Glutamatergic neuron (in vitro differentiated cells): Measurements from ENCODE around the gene USP47. TPM values are rescaled to one million over a fixed set of nuclear protein-coding genes. Genes with fewer than 3 reads are reported as not detected.
A peak's percentile ranks its signal among the peaks of the same experiment; 100 is the strongest.

Source experiments
- DNase-seq: peaks from one replicate; pipeline ENCODE4 v3.0.0; 2022
- H3K27ac Mint-ChIP-seq: one replicate; pipeline ENCODE4 v1.8.0; 2020; ENCODE audit warnings: mild to moderate bottlenecking, mixed read lengths, inconsistent platforms; ENCODE audit not compliant: unreplicated experiment
- H3K27me3 Mint-ChIP-seq: one replicate; pipeline ENCODE4 v1.8.0; 2020; ENCODE audit warnings: mild to moderate bottlenecking, moderate library complexity, mixed read lengths, inconsistent platforms; ENCODE audit not compliant: unreplicated experiment
- H3K36me3 Mint-ChIP-seq: one replicate; pipeline ENCODE4 v1.8.0; 2020; ENCODE audit warnings: mild to moderate bottlenecking, mixed read lengths, inconsistent platforms; ENCODE audit not compliant: unreplicated experiment
- H3K4me1 Mint-ChIP-seq: one replicate; pipeline ENCODE4 v1.8.0; 2020; ENCODE audit warnings: mild to moderate bottlenecking, low read depth, mixed read lengths, inconsistent platforms; ENCODE audit not compliant: unreplicated experiment
- H3K4me3 Mint-ChIP-seq: one replicate; pipeline ENCODE4 v1.8.0; 2020; ENCODE audit warnings: mild to moderate bottlenecking, mixed read lengths, inconsistent platforms; ENCODE audit not compliant: unreplicated experiment
- H3K9me3 Mint-ChIP-seq: one replicate; pipeline ENCODE4 v1.8.0; 2020; ENCODE audit warnings: mild to moderate bottlenecking, moderate library complexity, mixed read lengths, inconsistent platforms; ENCODE audit not compliant: unreplicated experiment
- CTCF ChIP-seq: fragments of 200-600 bp; sonication (generic); IDR thresholded peaks from one replicate; pipeline ENCODE4 v1.5.0; 2021; ENCODE audit not compliant: partially characterized antibody, unreplicated experiment
- total RNA-seq: library from RNA; stranded (reverse); fragmentation: NEBNext Ultra II Directional; extraction: Animal tissue kit (Norgen Biotek cat#: 25700); gene quantifications from one replicate; pipeline ENCODE4 v1.2.1, GENCODE V29; 2021; ENCODE audit not compliant: unreplicated experiment

The USP47 gene
- total RNA-seq, 1 donor from 2014 or later, result 63.4 TPM

DNA sequence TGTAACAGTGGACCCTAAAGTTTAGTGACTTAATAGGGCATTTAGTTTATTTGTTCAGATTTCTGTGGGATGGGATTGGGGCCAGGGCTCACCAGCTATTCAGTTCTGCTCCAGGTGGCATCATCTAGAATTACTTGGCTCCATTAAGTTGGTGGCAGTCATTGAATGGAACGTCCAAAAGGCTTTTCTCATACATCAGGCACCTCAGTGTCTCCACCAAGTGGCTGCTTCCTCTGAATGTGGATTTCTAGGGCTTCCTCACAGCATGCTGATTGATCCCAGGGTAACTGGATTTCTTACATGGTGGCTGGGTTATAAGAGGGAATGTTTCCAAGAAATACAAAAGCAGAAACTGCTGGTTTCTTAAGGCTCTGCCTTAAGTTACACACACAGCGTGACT lies 34.7 kb downstream of the USP47 start:
- Mint-ChIP-seq H3K9me3 (peaks cover 2% of the 10 kb centered on the region), H3K27ac (no peak overlapping the region), H3K4me3 (peak overlapping the region; percentile 9), H3K27me3 (peaks cover 4% of the 10 kb centered on the region), H3K4me1 (peaks cover 37% of the 10 kb centered on the region), H3K36me3 (no peaks in the 10 kb centered on the region)
- DNase-seq, result peak; percentile 36
- TF ChIP-seq CTCF, result no peak

- DNase-seq, result no peak
- H3K4me3 Mint-ChIP-seq, result no peak overlapping the region
- H3K4me1 Mint-ChIP-seq, result peaks cover 23% of the 10 kb centered on the region
- TF ChIP-seq CTCF, result no peak
- H3K9me3 Mint-ChIP-seq, result peaks cover 2% of the 10 kb centered on the region
- H3K27me3 Mint-ChIP-seq, result no peaks in the 10 kb centered on the region
- no peak overlapping the region for H3K27ac Mint-ChIP-seq
- peaks cover 5% of the 10 kb centered on the region for H3K36me3 Mint-ChIP-seq
Measured at GRCh38 chr11:11880179-11880578, 38.4 kb downstream of the USP47 start.

DNA sequence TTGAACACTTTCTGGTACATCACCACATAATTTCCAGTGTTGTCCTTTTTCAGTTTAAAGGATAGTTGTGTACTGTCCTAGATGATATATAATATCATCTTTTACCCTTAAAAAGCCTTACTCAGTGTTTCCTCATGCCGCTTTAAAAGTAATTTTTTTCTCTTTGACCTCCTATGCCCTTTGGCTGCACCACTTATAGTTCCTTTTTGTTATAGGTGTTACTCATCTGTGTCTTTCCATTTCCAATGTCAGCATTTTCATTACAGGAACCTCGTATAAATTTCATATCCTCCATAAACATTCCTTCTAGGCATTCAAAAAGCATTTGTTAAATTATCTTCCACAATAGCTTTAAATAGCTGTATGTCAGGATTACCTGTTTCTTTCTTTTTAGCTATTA lies 40.8 kb downstream of the USP47 start:
- H3K27me3 Mint-ChIP-seq, result no peaks in the 10 kb centered on the region
- H3K27ac Mint-ChIP-seq, result no peak overlapping the region
- peaks cover 16% of the 10 kb centered on the region for H3K4me1 Mint-ChIP-seq
- DNase-seq, result no peak
- H3K4me3 Mint-ChIP-seq, result no peak overlapping the region
- peaks cover 26% of the 10 kb centered on the region for H3K36me3 Mint-ChIP-seq
- no peak for TF ChIP-seq CTCF
- H3K9me3 Mint-ChIP-seq, result peaks cover 5% of the 10 kb centered on the region

DNA sequence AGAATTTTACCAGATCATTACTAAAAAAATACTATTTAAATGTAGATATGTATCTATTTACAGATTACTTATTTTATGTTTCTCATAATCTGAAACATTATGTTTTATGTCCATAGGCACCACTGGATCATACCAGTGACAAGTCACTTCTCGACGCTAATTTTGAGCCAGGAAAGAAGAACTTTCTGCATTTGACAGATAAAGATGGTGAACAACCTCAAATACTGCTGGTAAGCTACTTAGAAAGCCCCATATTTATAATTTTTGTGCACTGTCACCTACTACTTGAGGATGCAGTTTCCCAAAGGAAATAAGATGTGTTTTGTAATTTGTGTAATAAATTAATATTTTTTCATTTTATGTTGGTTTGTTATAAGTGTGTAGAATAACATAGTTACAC lies 42.6 kb downstream of the USP47 start:
- peaks cover 29% of the 10 kb centered on the region for H3K36me3 Mint-ChIP-seq
- no peak for TF ChIP-seq CTCF
- H3K27ac Mint-ChIP-seq, result no peak overlapping the region
- no peaks in the 10 kb centered on the region for H3K27me3 Mint-ChIP-seq
- DNase-seq, result no peak
- peaks cover 8% of the 10 kb centered on the region for H3K4me1 Mint-ChIP-seq
- peaks cover 4% of the 10 kb centered on the region for H3K9me3 Mint-ChIP-seq
- H3K4me3 Mint-ChIP-seq, result no peak overlapping the region

DNA sequence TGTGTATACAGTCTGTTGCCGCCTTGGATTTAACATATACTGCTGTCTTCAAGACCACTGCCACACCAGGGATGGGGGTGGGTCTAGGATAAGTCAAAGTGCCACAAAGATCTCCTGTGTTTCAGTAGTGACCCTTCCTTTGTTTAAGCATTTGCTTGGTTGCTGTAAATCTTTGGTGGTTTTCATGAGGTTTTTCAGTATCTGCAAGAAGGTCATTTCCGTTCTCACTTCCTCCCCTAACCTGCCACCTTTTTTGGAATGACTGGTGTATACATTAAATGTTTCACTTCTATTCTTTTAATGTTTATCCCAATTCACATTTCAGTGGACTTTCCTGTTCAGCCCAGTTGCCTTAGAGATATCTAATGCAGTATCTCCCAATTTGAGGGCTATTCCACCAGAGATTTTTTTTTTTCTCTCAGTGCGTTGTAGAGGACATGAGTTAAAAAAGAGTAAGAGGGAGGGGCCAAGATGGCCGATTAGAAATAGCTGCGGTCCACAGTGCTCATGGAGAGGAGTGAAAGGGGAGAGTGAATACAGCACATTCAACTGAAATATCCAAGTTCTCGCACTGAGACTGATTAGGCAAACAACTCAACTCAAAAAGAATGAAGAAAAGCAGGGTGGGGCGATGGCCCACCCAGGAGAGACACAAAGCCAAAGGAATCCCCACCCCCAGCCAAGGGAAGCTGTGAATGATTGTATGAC lies 43.2 kb downstream of the USP47 start:
- TF ChIP-seq CTCF, result no peak
- peaks cover 4% of the 10 kb centered on the region for H3K9me3 Mint-ChIP-seq
- no peak overlapping the region for H3K27ac Mint-ChIP-seq
- peaks cover 6% of the 10 kb centered on the region for H3K4me1 Mint-ChIP-seq
- no peak overlapping the region for H3K4me3 Mint-ChIP-seq
- no peaks in the 10 kb centered on the region for H3K27me3 Mint-ChIP-seq
- H3K36me3 Mint-ChIP-seq, result peaks cover 29% of the 10 kb centered on the region
- DNase-seq, result no peak
